ENCODE results near the gene MEN1. TPM values are rescaled to one million over a fixed set of nuclear protein-coding genes. Genes with fewer than 3 reads are reported as not detected.
A peak's percentile ranks its signal among the peaks of the same experiment; 100 is the strongest.

MEN1 gene
- total RNA-seq, 2 experiments from 2014 or later, result 44.4 to 72.4 TPM

GRCh38 chr11:64778223-64778472, 32.2 kb downstream of the MEN1 start:
- peaks cover 53% of the 10 kb centered on the region for H3K79me2 ChIP-seq (ENCODE audit: insufficient read depth, low read depth, low read length)
- peaks cover 70% of the 10 kb centered on the region for H3K4me1 ChIP-seq (ENCODE audit: insufficient read depth, low read length, poor library complexity, severe bottlenecking)
- peaks cover 44% of the 10 kb centered on the region for H3K36me3 ChIP-seq (ENCODE audit: insufficient read depth, low read length)
- peak overlapping the region; percentile 48; the same call in 1 of the 2 replicates for H3K4me2 ChIP-seq (ENCODE audit: low read length)
- H3K4me3 ChIP-seq (ENCODE audit: low read depth, low read length, poor library complexity, severe bottlenecking), result peak overlapping the region; percentile 99
- no peaks in the 10 kb centered on the region for H3K9me3 ChIP-seq (ENCODE audit: low read length)
- peak overlapping the region; percentile 91 for H3K27ac ChIP-seq (ENCODE audit: low read depth, low read length, poor library complexity, severe bottlenecking)
- no TSS peak for BruUV-seq (replicated peaks)
- no peak for TF ChIP-seq CTCF (conservative IDR thresholded peaks at IDR 0.05; ENCODE audit: low read length)
- TF ChIP-seq EZH2phosphoT487 (IDR thresholded peaks at IDR 0.05; ENCODE audit: borderline replicate concordance, low read depth, low read length), result no peak
- DNase-seq (ENCODE audit: low spot score), result no peak
- H2AFZ ChIP-seq (ENCODE audit: low read length), result no peak overlapping the region
- intact Hi-C loops (cut with micrococcal nuclease; ENCODE audit: unreplicated experiment), result loop anchor here (1.0 to 10.0 kb wide), 4 partner anchors 25 to 337 kb away; partner anchors contain the start of genes MAP4K2, TM7SF2 and ZNHIT2
- CTCF ChIA-PET (ENCODE audit: unreplicated experiment), result interaction anchor here (0.6 to 0.8 kb wide), 2 partner anchors 16 to 1082 kb away, joined by 3 read pairs; no protein-coding TSS in a partner anchor
- peaks cover 41% of the 10 kb centered on the region for H4K20me1 ChIP-seq (ENCODE audit: insufficient read depth, low read length)
- no peaks in the 10 kb centered on the region for H3K9me2 ChIP-seq (ENCODE audit: insufficient read depth, low read length)
- POLR2A ChIA-PET, result interaction anchor here (0.6 to 2.2 kb wide), 9 partner anchors 7 to 109 kb away, joined by 3 to 9 read pairs (median 3); partner anchors contain the start of gene PYGM

GRCh38 chr11:64777449-64778222, 32.7 kb downstream of the MEN1 start:
- Histone ChIP-seq H3K4me3 (ENCODE audit: low read depth, low read length, poor library complexity, severe bottlenecking) (peak overlapping the region; percentile 99), H3K4me2 (ENCODE audit: low read length) (peak overlapping the region; percentile 87), H3K36me3 (ENCODE audit: insufficient read depth, low read length) (peaks cover 49% of the 10 kb centered on the region), H3K79me2 (ENCODE audit: insufficient read depth, low read depth, low read length) (peaks cover 58% of the 10 kb centered on the region), H3K9me3 (ENCODE audit: low read length) (no peaks in the 10 kb centered on the region), H3K27ac (ENCODE audit: low read depth, low read length, poor library complexity, severe bottlenecking) (peak overlapping the region; percentile 91), H3K9me2 (ENCODE audit: insufficient read depth, low read length) (no peaks in the 10 kb centered on the region), H4K20me1 (ENCODE audit: insufficient read depth, low read length) (peaks cover 45% of the 10 kb centered on the region), H3K4me1 (ENCODE audit: insufficient read depth, low read length, poor library complexity, severe bottlenecking) (peaks cover 70% of the 10 kb centered on the region), H2AFZ (ENCODE audit: low read length) (no peak overlapping the region)
- POLR2A ChIA-PET, result interaction anchor here (0.5 to 2.2 kb wide), 2 partner anchors 14 to 315 kb away, joined by 8 to 9 read pairs; no protein-coding TSS in a partner anchor
- intact Hi-C loops (cut with micrococcal nuclease; ENCODE audit: unreplicated experiment), result loop anchor here (1.0 to 10.0 kb wide), 4 partner anchors 25 to 337 kb away; partner anchors contain the start of genes MAP4K2, TM7SF2 and ZNHIT2
- no TSS peak for BruUV-seq (replicated peaks)
- CTCF ChIA-PET (ENCODE audit: unreplicated experiment), result no interaction called here
- no peak for TF ChIP-seq CTCF (conservative IDR thresholded peaks at IDR 0.05; ENCODE audit: low read length)
- DNase-seq (ENCODE audit: low spot score), result peak; percentile 92

- H3K4me1 ChIP-seq (ENCODE audit: insufficient read depth, low read length, poor library complexity, severe bottlenecking), result peaks cover 70% of the 10 kb centered on the region
- peaks cover 66% of the 10 kb centered on the region for H3K79me2 ChIP-seq (ENCODE audit: insufficient read depth, low read depth, low read length)
- H3K9me3 ChIP-seq (ENCODE audit: low read length), result no peaks in the 10 kb centered on the region
- peak overlapping the region; percentile 87 for H3K4me2 ChIP-seq (ENCODE audit: low read length)
- TF ChIP-seq EZH2phosphoT487 (IDR thresholded peaks at IDR 0.05; ENCODE audit: borderline replicate concordance, low read depth, low read length), result no peak
- TF ChIP-seq CTCF (conservative IDR thresholded peaks at IDR 0.05; ENCODE audit: low read length), result no peak
- intact Hi-C loops (cut with micrococcal nuclease; ENCODE audit: unreplicated experiment), result loop anchor here (10.0 kb wide), 1 partner anchor 338 kb away; the partner anchor contains the start of genes TM7SF2 and ZNHIT2
- DNase-seq (ENCODE audit: low spot score), result no peak
- peak overlapping the region; percentile 99 for H3K4me3 ChIP-seq (ENCODE audit: low read depth, low read length, poor library complexity, severe bottlenecking)
- ChIA-PET POLR2A (no interaction called here), CTCF (ENCODE audit: unreplicated experiment) (no interaction called here)
- H2AFZ ChIP-seq (ENCODE audit: low read length), result no peak overlapping the region
- peaks cover 53% of the 10 kb centered on the region for H4K20me1 ChIP-seq (ENCODE audit: insufficient read depth, low read length)
- peaks cover 57% of the 10 kb centered on the region for H3K36me3 ChIP-seq (ENCODE audit: insufficient read depth, low read length)
- H3K9me2 ChIP-seq (ENCODE audit: insufficient read depth, low read length), result no peaks in the 10 kb centered on the region
- BruUV-seq (replicated peaks), result no TSS peak
- H3K27ac ChIP-seq (ENCODE audit: low read depth, low read length, poor library complexity, severe bottlenecking), result no peak overlapping the region
These were observed 33.5 kb downstream of the MEN1 start for GRCh38 chr11:64776875-64777274.

Data from OCI-LY7 (cell line).